ENCODE data around the gene PDPR. TPM values are rescaled to one million over a fixed set of nuclear protein-coding genes. Genes with fewer than 3 reads are reported as not detected.
"Not testable (repeated sequence)": the region's sequence is repeated elsewhere in the genome, so short reads cannot be mapped to it uniquely, and the experiment has no call there.

PDPR gene
- total RNA-seq, 2 experiments from 2014 or later: 20.4 to 34.0 TPM

- POLR2A ChIA-PET; H3K4me2 ChIP-seq (ENCODE audit: low read length); H3K9me2 ChIP-seq (ENCODE audit: insufficient read depth, low read length); H3K9me3 ChIP-seq (ENCODE audit: low read length); H2AFZ ChIP-seq (ENCODE audit: low read length); H3K27ac ChIP-seq (ENCODE audit: low read depth, low read length, poor library complexity, severe bottlenecking); BruUV-seq (replicated peaks); H4K20me1 ChIP-seq (ENCODE audit: insufficient read depth, low read length); H3K36me3 ChIP-seq (ENCODE audit: insufficient read depth, low read length); H3K4me3 ChIP-seq (ENCODE audit: low read depth, low read length, poor library complexity, severe bottlenecking); H3K4me1 ChIP-seq (ENCODE audit: insufficient read depth, low read length, poor library complexity, severe bottlenecking); CTCF ChIA-PET (ENCODE audit: unreplicated experiment); DNase-seq (ENCODE audit: low spot score); intact Hi-C loops (cut with micrococcal nuclease; ENCODE audit: unreplicated experiment); H3K79me2 ChIP-seq (ENCODE audit: insufficient read depth, low read depth, low read length): not testable (repeated sequence)
Measured at GRCh38 chr16:70081219-70081618, 32.9 kb upstream of the PDPR start.

DNA sequence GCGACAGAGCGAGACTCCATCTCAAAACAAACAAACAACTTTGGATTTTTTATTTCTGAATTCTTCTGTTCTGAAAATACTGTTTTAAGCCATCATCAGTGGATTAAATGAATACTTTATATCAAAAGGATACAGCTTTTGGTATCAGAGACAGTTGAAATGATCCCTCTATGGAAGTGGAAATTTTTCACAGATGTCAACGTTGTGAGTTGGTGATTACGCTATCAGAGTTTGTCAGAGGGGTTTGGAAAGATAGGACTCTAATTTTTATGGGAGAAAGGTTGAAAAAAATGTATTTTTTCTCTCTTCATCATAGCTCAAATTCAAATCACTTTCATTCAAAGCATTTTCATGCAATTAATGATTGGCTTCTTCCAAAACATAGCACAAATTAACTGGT is 30.2 kb upstream of the PDPR start:
- H3K4me3 ChIP-seq (ENCODE audit: low read depth, low read length, poor library complexity, severe bottlenecking); H4K20me1 ChIP-seq (ENCODE audit: insufficient read depth, low read length); H3K9me3 ChIP-seq (ENCODE audit: low read length); H2AFZ ChIP-seq (ENCODE audit: low read length); DNase-seq (ENCODE audit: low spot score); H3K79me2 ChIP-seq (ENCODE audit: insufficient read depth, low read depth, low read length); BruUV-seq (replicated peaks); H3K27ac ChIP-seq (ENCODE audit: low read depth, low read length, poor library complexity, severe bottlenecking); H3K36me3 ChIP-seq (ENCODE audit: insufficient read depth, low read length); POLR2A ChIA-PET; H3K4me1 ChIP-seq (ENCODE audit: insufficient read depth, low read length, poor library complexity, severe bottlenecking); H3K4me2 ChIP-seq (ENCODE audit: low read length); intact Hi-C loops (cut with micrococcal nuclease; ENCODE audit: unreplicated experiment); CTCF ChIA-PET (ENCODE audit: unreplicated experiment); H3K9me2 ChIP-seq (ENCODE audit: insufficient read depth, low read length): not testable (repeated sequence)

DNA sequence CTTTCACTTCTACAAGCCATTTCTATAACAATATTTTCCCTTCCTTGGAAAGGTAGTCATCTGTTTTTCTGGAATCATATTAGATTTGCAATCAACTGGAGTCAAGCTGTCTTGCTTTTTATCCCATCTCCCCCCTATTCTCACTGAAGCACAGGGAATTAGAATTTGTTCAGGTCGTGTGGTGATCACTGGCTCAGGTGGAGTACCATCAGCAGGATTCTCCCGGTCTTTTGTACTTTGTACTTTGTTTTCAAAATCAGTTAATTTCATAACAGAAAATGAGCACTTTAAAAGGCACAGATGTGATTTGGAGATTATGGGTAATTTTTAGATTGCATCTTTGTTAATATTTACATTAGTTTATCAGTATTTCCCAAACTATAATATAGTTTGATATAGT is 26.0 kb upstream of the PDPR start:
- CTCF ChIA-PET (ENCODE audit: unreplicated experiment); BruUV-seq (replicated peaks); DNase-seq (ENCODE audit: low spot score); H2AFZ ChIP-seq (ENCODE audit: low read length); H3K4me2 ChIP-seq (ENCODE audit: low read length); H3K36me3 ChIP-seq (ENCODE audit: insufficient read depth, low read length); intact Hi-C loops (cut with micrococcal nuclease; ENCODE audit: unreplicated experiment); H3K79me2 ChIP-seq (ENCODE audit: insufficient read depth, low read depth, low read length); POLR2A ChIA-PET; H3K9me2 ChIP-seq (ENCODE audit: insufficient read depth, low read length); H3K4me1 ChIP-seq (ENCODE audit: insufficient read depth, low read length, poor library complexity, severe bottlenecking); H3K27ac ChIP-seq (ENCODE audit: low read depth, low read length, poor library complexity, severe bottlenecking); H4K20me1 ChIP-seq (ENCODE audit: insufficient read depth, low read length); H3K9me3 ChIP-seq (ENCODE audit: low read length); H3K4me3 ChIP-seq (ENCODE audit: low read depth, low read length, poor library complexity, severe bottlenecking): not testable (repeated sequence)

DNA sequence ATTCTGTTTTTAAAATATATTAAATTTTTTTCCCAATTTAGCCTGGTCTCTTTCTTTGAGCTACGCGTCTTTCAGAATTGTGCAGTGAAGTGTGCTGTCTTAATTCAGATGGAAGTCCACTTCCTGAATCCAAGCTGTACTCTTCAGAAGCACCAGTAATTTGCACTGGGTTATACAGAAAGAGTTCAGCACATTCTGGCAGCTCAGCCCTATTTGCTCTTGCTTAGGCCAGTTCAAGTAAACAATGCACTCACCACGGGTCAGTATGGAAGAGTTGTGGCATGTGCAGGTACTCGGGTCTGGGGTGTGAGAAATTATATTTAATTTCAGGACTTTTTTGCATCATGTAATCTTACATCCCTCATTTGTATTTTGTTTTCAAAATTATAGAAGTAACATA is 25.3 kb upstream of the PDPR start:
- H3K36me3 ChIP-seq (ENCODE audit: insufficient read depth, low read length); H3K4me1 ChIP-seq (ENCODE audit: insufficient read depth, low read length, poor library complexity, severe bottlenecking); H3K9me3 ChIP-seq (ENCODE audit: low read length); POLR2A ChIA-PET; H3K4me2 ChIP-seq (ENCODE audit: low read length); intact Hi-C loops (cut with micrococcal nuclease; ENCODE audit: unreplicated experiment); BruUV-seq (replicated peaks); H3K79me2 ChIP-seq (ENCODE audit: insufficient read depth, low read depth, low read length); H3K27ac ChIP-seq (ENCODE audit: low read depth, low read length, poor library complexity, severe bottlenecking); H2AFZ ChIP-seq (ENCODE audit: low read length); CTCF ChIA-PET (ENCODE audit: unreplicated experiment); H3K9me2 ChIP-seq (ENCODE audit: insufficient read depth, low read length); DNase-seq (ENCODE audit: low spot score); H3K4me3 ChIP-seq (ENCODE audit: low read depth, low read length, poor library complexity, severe bottlenecking); H4K20me1 ChIP-seq (ENCODE audit: insufficient read depth, low read length): not testable (repeated sequence)

GRCh38 chr16:70089289-70089688 is 24.8 kb upstream of the PDPR start:
- H3K9me3 ChIP-seq (ENCODE audit: low read length); POLR2A ChIA-PET; CTCF ChIA-PET (ENCODE audit: unreplicated experiment); H3K4me1 ChIP-seq (ENCODE audit: insufficient read depth, low read length, poor library complexity, severe bottlenecking); intact Hi-C loops (cut with micrococcal nuclease; ENCODE audit: unreplicated experiment); H3K27ac ChIP-seq (ENCODE audit: low read depth, low read length, poor library complexity, severe bottlenecking); H2AFZ ChIP-seq (ENCODE audit: low read length); H3K79me2 ChIP-seq (ENCODE audit: insufficient read depth, low read depth, low read length); H3K9me2 ChIP-seq (ENCODE audit: insufficient read depth, low read length); H3K4me3 ChIP-seq (ENCODE audit: low read depth, low read length, poor library complexity, severe bottlenecking); H3K4me2 ChIP-seq (ENCODE audit: low read length); H4K20me1 ChIP-seq (ENCODE audit: insufficient read depth, low read length); DNase-seq (ENCODE audit: low spot score); H3K36me3 ChIP-seq (ENCODE audit: insufficient read depth, low read length); BruUV-seq (replicated peaks): not testable (repeated sequence)

GRCh38 chr16:70091104-70091503 is 23.0 kb upstream of the PDPR start:
- intact Hi-C loops (cut with micrococcal nuclease; ENCODE audit: unreplicated experiment); H2AFZ ChIP-seq (ENCODE audit: low read length); H4K20me1 ChIP-seq (ENCODE audit: insufficient read depth, low read length); H3K36me3 ChIP-seq (ENCODE audit: insufficient read depth, low read length); H3K9me2 ChIP-seq (ENCODE audit: insufficient read depth, low read length); H3K9me3 ChIP-seq (ENCODE audit: low read length); H3K79me2 ChIP-seq (ENCODE audit: insufficient read depth, low read depth, low read length); H3K4me2 ChIP-seq (ENCODE audit: low read length); H3K4me3 ChIP-seq (ENCODE audit: low read depth, low read length, poor library complexity, severe bottlenecking); DNase-seq (ENCODE audit: low spot score); CTCF ChIA-PET (ENCODE audit: unreplicated experiment); POLR2A ChIA-PET; H3K4me1 ChIP-seq (ENCODE audit: insufficient read depth, low read length, poor library complexity, severe bottlenecking); BruUV-seq (replicated peaks); H3K27ac ChIP-seq (ENCODE audit: low read depth, low read length, poor library complexity, severe bottlenecking): not testable (repeated sequence)

DNA sequence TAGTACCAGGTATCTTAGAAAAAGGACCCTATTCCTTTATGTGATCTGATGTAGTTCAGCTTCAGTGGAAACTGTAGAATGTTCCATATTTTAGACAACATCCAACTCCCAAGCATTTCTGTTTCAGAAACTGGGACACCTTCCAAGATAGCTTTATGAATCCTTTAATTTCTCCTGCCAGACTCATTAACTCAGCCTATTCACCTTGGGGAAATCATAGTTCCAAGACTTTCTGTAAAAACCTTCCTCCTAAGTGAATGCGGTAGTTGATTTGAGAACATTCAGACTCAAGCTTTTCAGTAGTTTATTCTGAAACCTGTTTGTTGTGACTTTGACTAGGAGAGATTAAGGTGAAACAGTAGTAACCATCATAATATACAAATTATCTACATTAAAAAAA is 20.0 kb upstream of the PDPR start:
- H3K9me3 ChIP-seq (ENCODE audit: low read length); H3K4me2 ChIP-seq (ENCODE audit: low read length); DNase-seq (ENCODE audit: low spot score); H2AFZ ChIP-seq (ENCODE audit: low read length); BruUV-seq (replicated peaks); CTCF ChIA-PET (ENCODE audit: unreplicated experiment); H3K79me2 ChIP-seq (ENCODE audit: insufficient read depth, low read depth, low read length); H4K20me1 ChIP-seq (ENCODE audit: insufficient read depth, low read length); intact Hi-C loops (cut with micrococcal nuclease; ENCODE audit: unreplicated experiment); H3K9me2 ChIP-seq (ENCODE audit: insufficient read depth, low read length); POLR2A ChIA-PET; H3K36me3 ChIP-seq (ENCODE audit: insufficient read depth, low read length); H3K27ac ChIP-seq (ENCODE audit: low read depth, low read length, poor library complexity, severe bottlenecking); H3K4me1 ChIP-seq (ENCODE audit: insufficient read depth, low read length, poor library complexity, severe bottlenecking); H3K4me3 ChIP-seq (ENCODE audit: low read depth, low read length, poor library complexity, severe bottlenecking): not testable (repeated sequence)
